ENCODE results near the gene NID2. TPM values are rescaled to one million over a fixed set of nuclear protein-coding genes. Genes with fewer than 3 reads are reported as not detected.

Gene NID2
- total RNA-seq, 1 experiment from 2014 or later, result 1.6 TPM

- no peak for DNase-seq (ENCODE audit: low read depth)
Observed at GRCh38 chr14:52080158-52080800, 11.4 kb upstream of the NID2 start.

- peak; percentile 13 for DNase-seq (ENCODE audit: low read depth)
Observed at GRCh38 chr14:52079239-52079959, 10.5 kb upstream of the NID2 start.

- DNase-seq (ENCODE audit: low read depth), result no peak
Observed at GRCh38 chr14:52078721-52079120, 9.9 kb upstream of the NID2 start.

- DNase-seq (ENCODE audit: low read depth), result peak; percentile 25
Observed at GRCh38 chr14:52078095-52078531, 9.3 kb upstream of the NID2 start.

GRCh38 chr14:52077256-52077979 lies 8.6 kb upstream of the NID2 start:
- no peak for DNase-seq (ENCODE audit: low read depth)

DNA sequence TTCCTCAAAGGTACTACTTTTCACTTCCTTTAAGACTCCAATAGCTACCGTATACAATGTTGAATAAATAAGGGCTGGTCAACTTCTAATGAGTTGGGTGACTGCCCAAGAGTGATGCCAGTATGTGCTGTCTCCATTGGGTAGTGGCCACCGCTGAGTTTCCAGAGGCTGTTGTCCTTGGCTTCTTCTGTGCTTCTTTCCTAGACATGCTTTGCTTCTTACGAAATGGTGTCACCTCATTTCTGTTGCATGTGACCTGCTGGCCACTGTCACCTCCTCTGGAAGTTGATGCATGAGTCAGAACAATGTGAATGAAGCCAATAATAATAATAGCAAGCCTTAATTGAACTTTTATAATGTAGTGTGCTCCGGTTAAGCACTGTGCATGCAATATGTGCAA lies 7.5 kb upstream of the NID2 start:
- DNase-seq (ENCODE audit: low read depth), result peak; percentile 32

DNA sequence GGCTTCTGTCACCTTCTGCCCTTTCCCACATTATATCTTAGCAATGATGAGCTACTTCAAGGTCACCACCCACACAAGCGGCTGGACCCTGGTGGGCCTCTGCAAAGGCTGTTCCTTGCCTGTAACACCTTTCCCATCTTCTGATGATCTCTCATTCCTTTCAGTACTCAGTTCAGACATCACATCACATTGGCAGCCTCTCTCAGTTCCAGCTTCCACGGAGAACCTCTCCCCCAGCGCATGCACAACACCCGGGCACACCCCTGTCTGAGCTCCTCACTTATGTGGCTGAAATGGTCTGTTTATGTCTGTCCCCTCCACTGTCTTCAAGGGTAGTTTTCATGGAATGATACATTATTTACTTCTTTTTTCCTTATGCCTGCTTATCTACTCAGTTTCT lies 6.5 kb upstream of the NID2 start:
- DNase-seq (ENCODE audit: low read depth), result no peak

DNA sequence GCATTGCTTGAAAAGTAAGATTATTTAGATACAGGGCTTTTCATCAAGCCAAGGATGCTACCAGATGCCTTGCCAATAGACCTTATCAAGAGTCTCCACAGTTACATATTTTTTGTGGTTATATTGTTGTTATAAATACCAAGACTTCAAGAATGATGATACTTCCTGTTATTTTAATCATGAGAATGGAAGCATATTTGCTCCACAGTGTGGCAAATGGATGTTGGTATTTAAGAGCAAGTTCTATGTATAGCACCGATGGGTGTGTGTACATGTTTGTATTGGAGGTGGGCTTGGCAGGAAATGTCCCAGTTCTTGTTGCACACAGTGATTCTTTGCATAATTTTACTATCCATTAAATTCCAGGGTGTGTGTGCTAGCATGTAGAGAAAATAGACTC lies 4.4 kb upstream of the NID2 start:
- DNase-seq (ENCODE audit: low read depth), result no peak

- DNase-seq (ENCODE audit: low read depth), result no peak
Observed at GRCh38 chr14:52072266-52072780, 3.5 kb upstream of the NID2 start.

DNA sequence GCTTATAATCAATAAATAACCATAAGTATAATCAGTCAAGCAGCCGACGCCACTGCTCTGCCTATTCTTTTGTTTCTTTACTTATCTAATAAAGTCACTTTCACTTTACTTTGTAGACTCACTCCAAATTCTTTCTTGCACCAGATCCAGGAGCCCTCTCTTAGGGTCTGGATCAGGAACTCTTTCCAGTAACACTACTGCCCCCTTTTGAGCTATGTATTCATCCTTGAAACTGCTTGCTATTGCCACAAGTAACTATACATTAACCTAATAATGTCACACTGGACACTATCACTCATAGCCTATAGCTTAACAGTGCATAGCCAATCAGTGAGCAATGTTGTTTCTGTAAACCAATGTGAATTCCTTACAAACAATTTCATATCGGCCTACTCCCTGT lies 2.8 kb upstream of the NID2 start:
- no peak for DNase-seq (ENCODE audit: low read depth)

DNA sequence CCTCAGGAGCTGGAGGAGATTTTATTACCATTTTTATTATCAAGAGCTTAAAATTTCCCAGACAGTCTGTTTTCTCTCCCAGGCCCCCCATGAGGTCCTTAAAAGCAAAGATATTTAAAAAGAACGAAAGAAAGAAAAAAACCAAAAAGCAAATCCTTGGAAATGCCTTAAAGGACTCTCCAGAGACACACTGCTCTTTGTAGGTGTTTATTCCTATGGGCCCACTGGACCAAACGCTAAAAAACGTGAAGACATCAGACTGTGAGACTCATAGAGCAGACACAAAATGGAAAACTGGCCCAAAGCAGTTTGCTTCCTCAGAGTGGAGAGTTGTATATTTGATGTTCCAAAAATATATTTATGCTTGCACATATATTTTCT lies 1.2 kb upstream of the NID2 start:
- no peak for DNase-seq (ENCODE audit: low read depth)

DNA sequence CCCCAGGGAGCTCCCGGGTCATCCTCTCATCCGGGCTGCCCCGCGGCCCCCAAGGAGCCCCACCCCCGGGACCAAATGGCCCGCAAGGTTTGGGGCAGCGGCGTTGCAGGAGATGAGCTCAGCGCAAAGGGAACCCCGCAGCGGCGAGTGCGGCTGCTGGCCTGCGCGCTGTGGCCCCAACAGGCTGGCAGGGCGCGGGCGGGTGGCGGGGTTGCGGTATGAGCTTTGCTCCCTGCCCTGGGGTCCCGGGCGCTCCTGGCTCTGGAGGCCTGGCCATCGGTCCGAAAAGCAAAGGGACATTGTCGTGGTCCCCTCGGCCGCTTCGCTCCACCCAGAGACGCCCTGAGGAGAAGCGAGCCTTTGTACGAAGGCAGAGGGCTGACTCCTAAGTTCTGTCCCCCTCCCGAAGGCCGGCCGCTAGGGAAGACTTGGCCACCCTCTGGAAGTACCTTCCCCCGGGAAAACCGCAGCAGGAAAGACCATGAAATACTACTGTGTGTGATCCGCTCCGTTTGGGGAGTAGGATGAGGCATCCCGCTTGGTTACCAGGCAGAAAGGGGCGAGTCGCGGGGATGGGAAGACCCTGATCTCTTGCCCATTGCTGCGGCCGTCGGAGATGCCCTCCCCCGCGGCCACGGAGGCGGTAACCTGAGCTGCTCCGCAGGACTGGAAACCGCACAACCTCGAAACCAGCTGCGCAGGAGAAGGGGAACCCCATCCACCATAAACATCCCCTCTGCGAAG lies 620 bp upstream of the NID2 start:
- peak; percentile 20 for DNase-seq (ENCODE audit: low read depth)

- no peak for DNase-seq (ENCODE audit: low read depth)
Observed at GRCh38 chr14:52067873-52068614, 815 bp downstream of the NID2 start.

DNA sequence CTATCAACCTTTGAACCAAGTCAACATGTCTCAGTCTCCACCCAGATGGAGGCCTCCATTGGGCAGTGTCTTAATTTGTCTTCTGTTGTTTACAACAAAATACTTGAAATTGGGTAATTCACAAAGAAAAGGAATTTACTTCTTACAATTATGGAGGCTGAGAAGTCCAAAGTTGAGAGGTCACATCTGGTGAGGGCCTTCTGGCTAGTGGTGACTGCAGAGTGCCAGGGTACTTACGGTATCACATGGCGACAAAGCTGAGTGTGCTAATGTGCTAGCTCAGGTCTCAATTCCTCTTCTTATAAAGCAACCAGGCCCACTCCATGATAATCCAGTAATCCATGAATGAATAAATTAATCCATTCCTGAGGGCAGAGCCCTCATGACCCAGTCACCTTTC lies 4.7 kb downstream of the NID2 start:
- no peak for DNase-seq (ENCODE audit: low read depth)

GRCh38 chr14:52063052-52063462 lies 5.8 kb downstream of the NID2 start:
- no peak for DNase-seq (ENCODE audit: low read depth)

GRCh38 chr14:52061890-52062289 lies 7.0 kb downstream of the NID2 start:
- no peak for DNase-seq (ENCODE audit: low read depth)

DNA sequence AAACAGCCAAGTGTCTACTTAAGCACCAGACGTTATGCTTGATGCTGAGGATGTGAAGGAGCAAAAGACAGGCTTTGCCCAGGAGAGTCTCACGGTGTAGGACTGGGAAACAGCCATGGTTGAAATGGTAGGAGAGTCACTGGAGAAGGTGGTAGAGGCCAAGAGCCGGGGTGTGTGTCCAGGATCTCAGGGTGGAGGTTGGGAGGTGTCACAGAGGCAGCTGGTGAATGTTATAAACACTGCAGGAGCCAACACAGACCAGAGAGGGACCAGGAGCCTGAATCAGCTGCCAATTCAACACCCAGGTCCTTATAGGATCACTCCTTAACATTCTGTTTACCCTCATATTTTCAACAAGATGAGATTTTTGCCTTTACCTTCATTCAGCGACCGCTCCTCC lies 7.5 kb downstream of the NID2 start:
- no peak for DNase-seq (ENCODE audit: low read depth)

DNA sequence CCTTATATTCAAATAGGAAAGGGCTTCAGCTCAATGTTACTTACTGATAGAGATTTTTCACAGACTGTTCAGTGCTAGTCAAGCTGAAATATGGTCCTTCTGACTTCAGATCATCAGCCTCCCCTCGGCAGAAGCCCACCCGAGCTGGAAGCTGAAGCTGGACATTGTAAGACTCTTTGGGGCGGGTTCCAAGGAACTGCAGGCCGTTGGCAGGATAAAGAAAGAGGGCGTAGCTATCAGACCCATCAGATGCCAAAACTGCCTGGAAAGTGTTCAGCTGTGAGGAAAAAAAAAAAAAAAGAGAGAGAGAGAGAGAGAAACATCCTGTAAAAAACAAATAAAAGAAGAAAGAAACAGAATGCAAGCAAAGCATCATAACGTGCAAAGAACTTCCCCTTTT lies 8.8 kb downstream of the NID2 start:
- no peak for DNase-seq (ENCODE audit: low read depth)

DNA sequence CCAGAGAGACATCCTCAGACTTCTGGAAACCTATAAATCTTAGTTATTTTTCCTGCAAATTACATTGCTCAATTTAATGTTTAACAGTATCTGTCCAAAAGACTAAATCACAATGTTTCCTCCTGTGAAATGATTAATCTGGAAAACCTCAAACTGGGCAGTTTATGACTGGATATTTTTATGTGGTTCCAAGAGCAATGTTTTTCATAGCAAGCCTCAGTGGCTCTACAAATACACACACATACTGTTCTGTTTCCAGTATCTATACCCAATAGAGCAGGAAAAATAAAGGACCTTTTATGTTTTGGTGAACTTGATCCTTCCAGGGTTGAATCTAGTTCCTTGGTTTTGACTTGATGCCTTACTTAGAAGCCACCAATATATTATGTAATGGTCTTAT lies 9.2 kb downstream of the NID2 start:
- DNase-seq (ENCODE audit: low read depth), result no peak

- no peak for DNase-seq (ENCODE audit: low read depth)
Observed at GRCh38 chr14:52058341-52058740, 10.5 kb downstream of the NID2 start.

DNA sequence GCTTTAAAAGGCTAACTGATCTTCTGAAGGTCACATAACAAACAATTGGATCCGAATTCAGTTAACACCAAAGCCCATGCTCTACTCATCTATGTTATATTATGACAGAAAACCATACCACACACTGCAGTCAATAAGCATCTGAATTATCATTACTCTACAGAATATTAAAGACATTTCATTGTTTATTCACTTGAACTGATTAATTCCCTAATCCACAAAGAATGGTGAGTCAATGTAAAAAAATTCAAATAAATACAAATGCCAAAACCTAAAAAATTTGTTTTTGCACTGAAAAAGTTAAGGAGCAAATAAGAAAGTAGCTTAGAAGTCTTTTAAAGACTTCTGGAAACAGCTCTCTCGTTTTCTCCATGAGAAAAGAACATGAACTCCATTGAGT lies 13.7 kb downstream of the NID2 start:
- DNase-seq (ENCODE audit: low read depth), result no peak
